Fibroblast of skin of right quadriceps (primary cell): ENCODE data around the gene ARSB.
"Not testable (repeated sequence)": the region's sequence is repeated elsewhere in the genome, so short reads cannot be mapped to it uniquely, and the experiment has no call there.

Experiments
- DNase-seq: peaks from one replicate; pipeline ENCODE4 v3.0.0-alpha.2; 2013

ARSB gene

DNA sequence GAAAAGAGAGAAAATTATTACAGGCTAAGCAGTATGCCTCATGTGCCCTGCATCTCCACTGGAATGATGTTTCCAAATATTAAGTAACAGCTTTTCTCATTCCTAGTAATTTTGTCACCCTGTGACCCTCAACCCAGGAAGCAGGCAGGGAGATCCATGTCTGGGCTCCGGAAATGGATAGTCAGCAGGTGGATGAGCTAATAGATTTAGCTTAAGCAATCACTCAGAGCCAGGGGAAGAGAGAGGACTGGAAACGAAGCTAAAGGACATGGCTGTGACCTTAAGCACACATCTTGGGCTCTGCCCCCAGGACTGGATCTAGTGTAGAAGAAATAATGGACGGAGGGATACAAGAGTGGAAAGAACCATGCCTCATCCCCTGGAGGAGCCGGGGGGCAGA, 89.5 kb downstream of the ARSB start:
- DNase-seq: no peak

DNA sequence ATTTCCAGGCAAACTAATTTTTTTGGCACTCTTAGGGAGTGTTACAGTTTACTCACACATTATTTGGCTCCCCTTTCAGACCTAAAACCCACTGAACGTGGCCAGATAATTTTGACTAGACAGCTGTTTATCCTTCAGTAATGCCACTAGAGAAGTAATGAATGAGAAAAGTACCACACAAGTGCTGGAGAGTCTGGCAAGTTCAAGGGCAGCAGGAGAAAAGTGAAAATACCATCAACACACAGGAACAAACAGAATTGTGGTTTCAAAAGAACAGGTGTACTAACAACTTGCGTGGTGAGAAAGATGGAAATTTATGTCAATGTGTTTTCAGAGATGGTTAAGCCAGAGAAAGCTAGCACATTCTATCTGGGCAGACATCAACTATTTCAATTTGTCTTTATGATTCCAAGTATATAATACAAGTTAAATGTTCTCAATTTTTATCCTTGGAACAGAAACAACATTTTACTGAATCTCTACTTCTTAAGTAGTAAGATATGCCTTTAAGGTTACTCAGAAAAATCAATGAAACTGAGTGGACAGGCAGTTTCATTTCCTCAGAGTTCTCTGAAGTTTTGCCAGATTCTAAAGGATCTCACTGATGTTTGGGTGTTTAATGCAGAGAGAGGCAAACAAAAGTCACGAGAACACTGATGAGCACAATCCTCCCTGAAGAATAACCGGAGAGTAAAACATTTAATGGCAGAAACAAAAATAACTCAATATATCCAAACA, 91.0 kb downstream of the ARSB start:
- no peak for DNase-seq

DNA sequence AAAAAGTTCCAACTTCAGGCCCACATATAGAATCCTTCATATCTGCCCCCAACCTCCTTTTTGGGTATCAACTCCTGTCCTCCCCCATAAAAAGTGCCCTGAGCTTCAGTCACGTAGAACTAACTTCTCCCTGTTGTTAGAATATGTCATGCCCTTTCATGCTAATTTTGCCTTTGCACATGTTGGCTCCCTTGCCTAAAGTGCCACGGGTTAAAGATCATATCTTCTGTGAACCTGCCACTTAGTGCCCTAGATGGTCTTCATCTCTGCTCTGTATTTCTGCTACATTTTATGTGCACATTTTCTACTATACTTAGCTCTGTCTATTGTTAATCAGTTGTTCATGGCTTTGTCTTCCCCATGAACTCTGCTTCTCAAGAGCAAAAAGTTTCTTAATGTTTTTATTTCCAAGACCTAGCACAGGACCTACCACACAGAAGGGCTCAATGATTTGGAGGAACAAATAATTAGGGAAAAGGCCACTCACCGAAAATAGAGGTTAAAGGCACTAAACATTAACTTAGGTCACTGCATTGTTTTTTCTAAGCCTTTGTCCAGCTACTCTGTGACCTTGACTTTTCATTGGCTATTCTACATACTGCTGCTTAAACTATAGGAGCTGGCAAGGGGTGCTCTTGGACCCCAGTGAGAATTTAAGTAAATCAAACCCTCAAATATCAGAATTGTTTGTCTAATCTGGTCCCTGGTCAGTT, 94.3 kb downstream of the ARSB start:
- no peak for DNase-seq

DNA sequence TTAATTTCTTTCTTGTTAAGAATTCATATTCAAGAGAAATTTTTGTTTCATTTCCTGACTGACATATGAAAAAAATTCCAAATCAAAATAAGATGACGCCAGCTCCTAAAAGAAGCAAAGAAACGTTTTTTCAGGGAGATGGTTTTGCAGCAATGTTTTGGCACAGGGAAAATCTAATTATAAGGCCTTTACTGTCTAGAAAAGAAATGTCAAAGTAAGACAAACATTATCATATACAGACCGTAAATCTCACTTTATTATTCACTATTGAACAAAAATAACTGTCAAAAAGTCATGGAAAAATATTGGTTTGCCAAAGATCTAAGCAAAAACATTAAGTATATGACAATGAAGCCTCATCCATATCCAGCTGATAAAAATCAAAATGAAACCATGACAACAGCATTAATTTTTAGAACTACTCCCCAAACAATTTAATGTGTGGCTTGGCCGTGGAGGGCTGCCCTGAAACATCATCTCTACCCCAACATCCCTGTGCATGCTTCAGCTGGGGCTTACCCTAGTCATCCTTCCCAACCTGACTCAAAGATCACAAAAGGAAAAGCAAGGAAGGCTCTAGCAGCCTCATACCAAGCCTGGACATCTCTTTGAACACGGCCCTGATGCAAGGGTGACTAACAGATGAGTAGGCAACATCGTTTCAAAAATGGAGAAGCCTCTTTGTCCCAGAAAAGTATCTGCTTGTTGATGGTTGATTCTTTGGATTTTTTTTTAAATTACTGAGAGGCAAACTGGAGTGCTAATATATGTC, 95.6 kb downstream of the ARSB start:
- peak; percentile 67 for DNase-seq

DNA sequence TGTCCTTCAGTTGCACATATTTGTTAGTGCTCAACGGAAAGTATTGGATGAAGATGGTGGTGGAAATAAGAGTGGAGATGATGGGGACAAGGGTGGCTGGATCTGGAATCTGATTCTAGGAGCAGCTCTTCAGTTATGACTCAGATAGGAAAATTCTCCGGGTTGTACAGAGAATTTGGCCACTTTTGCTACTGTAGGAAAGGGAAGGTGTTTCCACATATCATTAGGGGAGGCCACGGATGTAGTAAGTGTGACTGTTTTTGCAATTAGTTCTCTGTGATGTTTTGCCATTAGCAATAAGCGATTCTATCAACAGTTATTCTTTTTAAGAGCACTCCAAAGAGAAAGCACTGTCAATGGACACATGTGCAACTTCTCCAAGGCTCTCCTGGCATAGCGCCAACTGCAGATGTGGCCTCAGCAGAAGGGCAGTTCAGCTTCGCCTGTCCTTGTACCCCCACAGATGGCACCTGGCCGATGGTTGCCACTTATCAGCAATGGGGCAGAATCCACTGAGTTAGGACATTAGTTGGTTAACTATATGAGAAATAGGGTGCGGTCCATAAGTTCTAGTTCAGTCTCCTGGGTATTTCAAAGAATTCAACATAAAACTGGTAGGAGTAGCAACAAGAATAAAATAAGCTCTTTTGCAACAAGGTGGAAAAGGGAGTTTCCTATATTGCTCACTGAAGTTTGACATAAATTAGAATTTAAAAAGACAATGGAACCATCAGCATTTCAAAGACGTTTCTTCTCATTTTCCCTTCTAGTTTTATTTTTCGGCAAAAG, 96.3 kb downstream of the ARSB start:
- no peak for DNase-seq

DNA sequence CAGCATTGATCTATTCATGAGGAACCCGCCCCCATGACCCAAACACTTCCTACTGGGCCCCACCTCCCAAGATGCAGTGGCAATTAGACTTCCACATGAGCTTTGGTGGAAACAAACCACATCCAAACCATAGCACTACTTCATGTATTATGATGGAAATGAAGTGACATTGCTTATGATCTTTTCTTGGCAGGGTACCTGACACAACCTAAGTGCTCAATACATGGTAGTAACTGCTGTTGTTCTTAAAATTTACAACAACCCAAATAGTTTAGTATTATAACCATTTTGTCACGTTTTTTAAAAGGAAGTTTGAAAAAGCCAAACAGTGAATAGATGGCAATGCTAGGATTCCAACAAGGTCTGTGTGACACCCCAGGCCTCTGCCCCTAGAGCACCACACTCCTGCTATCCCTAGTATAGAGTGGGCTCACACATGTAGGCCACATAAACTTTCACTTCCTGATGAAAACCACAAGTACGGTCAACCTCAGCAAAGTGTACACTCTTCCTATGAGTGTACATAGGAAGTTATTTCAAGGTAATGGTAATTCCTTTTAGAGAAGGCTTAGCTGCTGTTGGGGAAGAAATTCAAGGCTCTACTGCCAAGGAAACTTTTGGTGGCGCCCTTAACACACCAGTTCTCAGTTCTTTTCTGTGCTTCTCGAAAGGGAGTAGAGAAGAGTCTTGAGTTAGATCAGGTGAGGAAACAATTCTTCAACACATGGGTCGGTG, 97.6 kb downstream of the ARSB start:
- DNase-seq: no peak

DNA sequence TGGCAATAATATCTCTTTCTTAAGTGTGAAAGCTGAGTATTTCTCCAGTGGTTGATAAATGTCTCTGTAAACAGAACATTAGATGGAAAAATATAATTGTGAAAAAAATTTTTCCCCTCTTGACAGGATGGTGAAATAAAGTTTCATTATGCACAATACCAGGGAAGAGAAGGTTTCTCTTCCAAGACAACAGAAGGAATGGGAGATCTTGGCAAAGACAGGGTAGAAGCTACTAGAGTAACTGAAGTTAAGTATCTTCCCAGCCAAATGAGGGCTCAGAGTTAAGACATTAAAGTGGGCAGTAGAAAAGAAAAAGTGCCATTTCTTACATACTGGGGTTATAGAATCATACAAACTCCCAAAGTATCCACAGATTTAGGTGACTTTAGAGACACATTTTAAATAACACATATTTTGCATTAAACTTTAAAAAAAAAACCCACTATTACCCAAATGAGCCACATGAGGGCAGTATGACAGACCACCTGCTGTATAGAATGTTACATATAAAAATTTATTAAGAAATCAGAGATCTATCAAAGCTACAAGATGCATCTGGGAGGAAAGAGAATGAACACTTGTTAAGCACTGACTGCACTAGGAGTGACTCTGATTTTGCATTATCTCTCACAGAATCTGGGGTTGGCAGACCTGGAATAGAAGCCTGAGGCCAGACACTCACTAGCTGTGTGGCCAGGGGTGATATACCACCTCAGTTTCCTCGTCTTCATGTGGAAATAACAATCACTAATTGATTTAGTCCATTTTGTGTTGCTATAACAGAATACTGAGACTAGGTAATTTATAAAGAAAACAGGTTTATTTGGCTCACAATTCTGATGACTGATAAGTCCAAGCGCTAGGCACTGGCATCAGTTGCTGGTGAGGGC, 98.5 kb downstream of the ARSB start:
- no peak for DNase-seq

DNA sequence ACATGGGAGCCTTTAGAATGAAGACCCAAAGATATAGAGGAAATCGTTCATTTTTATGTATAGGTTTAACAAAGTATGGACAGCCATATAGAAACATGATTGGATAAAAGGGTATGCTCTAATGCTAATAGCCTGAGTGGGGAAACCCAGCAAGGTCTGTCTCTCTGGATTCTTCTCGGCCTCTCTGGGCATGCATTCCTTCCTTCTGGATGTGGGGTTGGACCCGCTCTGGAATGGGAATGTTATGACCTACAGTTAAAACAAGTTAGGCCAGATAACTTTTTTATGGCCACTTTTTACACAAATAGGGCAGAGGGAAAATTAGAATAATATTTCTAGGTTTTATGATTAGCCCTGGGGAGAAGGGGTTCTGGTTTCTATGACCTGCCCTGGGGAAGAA, 103.2 kb downstream of the ARSB start:
- DNase-seq: no peak

DNA sequence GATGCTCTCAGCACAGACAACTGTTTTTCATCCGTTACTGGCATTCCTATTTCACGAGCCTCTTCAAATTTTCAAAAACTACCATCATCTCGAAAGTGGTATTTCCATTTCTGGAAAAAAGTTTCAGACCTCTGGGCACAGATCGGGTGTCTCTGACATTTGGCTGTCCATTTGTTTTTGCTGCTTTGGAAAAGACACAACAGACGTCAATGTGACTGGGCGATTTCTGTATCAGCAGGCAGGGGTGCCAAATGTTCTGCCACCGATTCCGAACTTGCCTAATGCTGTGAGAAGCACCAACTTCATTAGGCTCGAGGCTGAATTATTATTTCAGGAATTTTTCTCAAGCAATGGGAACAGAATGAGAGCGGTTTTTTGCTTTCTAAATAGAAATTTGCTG, 105.6 kb downstream of the ARSB start:
- no peak for DNase-seq

DNA sequence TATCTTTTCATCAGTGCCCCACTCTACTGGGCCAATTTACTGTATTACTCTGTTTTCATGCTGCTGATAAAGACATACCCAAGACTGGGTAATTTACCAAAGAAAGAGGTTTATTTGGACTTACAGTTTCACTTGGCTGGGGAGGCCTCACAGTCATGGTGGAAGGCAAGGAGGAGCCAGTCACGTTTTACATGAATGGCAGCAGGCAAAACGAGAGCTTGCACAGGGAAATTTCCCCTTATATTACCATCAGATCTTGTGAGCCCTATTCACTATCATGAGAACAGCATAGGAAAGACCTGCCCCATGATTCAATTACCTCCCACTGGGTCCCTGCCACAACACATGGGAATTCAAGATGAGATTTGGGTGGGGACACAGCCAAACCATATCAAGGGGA, 119.0 kb downstream of the ARSB start:
- DNase-seq: not testable (repeated sequence)

DNA sequence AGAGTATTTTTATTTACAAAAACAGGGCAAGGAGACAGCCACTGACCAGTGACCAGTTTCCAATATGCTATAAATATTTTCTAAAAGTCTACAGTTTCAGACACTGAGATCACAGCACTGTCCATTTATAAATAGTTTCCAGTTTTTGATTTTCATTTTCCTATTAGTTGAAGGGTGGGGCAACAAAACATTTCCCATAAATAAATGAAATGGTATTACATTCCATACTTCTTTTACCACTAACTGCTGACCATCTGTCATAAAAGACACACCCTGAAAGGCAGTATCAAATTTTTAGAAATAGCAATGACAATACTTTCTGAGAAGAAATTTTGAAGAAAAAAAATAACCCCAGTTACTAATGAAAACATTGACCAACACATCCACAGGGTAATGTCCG, 126.7 kb downstream of the ARSB start:
- no peak for DNase-seq

DNA sequence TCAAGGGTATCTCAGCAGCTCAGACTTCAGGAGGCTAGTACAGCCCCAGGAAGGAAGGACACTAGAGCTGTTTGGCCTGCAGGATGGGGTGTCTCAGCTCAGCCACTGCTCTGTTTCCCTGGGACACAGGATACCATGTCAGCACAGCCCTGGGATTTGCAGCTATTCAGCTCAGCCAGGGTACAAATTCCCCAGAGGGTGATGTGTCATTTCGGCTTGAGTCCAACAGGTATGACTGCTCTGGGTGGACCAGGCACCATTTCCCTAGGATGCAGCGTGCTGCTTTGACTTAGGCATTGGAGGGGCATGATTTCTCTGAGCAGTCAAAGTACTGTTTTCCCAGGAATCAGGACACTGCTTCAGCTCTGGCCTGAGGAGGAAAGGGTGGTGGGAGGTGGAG, 130.1 kb downstream of the ARSB start:
- no peak for DNase-seq

DNA sequence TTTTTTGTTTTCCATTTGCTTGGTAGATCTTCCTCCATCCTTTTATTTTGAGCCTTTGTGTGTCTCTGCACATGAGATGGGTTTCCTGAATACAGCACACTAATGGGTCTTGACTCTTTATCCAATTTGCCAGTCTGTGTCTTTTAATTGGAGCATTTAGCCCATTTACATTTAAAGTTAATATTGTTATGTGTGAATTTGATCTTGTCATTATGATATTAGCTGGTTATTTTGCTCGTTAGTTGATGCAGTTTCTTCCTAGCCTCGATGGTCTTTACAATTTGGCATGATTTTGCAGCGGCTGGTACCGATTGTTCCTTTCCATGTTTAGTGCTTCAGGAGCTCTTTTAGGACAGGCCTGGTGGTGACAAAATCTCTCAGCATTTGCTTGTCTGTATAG, 133.2 kb downstream of the ARSB start:
- DNase-seq: not testable (repeated sequence)

DNA sequence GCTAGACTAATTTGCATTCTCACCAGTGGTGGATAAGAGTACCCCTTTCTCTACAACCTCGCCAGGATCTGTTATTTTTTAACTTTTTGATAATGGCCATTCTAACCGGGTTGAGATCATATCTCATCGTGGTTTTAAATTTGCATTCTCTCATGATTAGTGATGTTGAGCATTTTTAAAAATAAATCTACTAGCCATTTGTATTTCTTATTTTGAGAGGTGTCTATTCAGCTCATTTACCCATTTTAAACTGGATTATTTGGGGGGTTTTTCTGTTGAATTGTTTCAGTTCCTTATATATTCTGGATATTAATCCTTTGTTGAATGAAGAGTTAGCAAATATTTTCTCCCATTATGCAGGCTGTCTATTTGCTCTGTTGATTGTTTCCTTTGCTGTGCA, 139.6 kb downstream of the ARSB start:
- DNase-seq: no peak

DNA sequence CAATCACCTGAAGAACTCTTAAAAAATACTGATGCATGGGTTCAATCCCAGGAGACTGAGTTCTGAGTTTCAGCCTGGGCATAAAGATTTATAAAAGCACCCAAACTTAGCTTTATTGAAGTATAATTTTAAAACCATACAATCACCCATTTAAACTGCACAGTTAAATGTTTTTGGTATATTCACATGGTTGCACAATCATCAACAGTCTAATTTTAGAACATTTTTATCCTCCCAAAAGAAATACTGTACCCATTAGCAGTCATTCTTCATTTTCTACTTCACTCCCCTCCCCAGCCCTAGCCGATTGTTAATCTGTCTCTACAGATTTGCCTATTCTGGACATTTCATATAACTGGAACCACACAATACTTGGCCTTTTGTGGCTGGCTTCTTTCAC, 141.7 kb downstream of the ARSB start:
- no peak for DNase-seq

DNA sequence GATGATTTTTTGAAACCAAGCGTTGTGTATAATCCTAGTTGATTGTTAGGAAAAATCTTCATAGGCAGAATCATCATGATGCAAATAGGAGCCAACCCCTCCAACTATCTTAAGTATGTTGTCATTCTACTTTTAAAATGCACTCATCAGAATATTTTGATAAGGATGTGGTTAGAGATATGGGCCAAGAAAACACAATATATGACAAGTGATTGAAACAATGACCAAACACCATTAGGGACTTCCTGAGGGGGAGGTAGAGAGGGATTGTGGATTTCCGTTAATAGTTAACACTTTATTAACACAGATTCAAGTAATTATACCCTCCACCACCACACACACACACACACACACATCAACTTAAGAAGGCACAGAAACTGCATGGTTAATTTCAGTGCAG, 143.3 kb downstream of the ARSB start:
- no peak for DNase-seq

DNA sequence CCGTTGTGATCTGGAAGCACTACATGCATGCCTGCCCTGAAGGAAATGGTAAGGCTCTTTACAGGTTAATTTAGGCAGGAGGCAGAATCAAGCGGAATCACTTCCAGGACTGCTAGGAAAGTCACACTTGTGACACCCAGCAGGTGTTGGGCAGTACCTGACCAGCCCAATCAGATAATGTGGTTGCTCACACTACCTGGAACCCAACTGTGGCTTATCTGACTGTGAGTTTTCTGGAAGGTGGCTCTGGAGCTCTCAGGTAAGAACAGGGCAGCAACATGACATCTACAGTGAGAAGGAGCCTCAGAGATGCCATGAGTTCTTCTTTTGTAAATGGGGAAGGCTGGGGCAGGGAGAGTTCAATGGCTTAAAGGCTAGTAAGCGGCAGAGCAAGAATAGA, 146.4 kb downstream of the ARSB start:
- DNase-seq: no peak

DNA sequence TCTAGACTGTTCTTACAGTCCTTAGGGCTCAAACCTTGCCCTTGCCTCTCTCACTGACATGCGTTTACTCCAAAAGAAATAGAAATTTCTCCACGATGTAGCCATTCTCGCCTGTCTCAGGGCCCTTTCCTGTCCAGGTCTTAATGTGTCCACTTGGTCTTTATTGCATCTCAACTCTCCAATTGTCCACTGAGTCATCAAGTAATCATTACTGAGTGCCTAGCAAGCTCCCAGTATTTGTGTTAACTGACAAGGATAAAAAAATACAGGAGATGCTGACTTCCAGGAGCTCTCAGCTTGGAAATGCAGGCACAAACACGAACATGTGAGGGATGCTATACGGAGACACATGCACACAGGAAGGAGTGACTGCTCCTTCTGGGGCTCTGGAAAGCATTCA, 147.3 kb downstream of the ARSB start:
- no peak for DNase-seq

DNA sequence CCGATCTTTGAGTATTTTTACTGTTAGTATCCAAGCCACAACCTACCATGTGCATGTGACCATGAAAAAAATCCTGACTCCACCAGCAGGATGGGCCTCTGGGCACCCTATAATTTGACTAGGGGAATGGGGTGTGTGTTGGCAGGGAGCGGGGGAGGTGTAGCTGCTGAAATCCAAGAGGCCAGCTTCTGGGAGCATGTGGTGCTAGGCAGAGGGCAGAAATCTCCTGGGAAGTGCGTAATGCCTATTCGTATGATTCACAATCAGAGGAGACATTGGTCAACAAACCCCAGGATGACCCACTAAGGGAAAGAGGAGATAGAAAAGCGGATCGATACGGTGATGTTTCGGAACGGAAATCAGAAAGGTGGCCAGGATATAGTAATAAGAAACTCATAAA, 149.9 kb downstream of the ARSB start:
- no peak for DNase-seq

DNA sequence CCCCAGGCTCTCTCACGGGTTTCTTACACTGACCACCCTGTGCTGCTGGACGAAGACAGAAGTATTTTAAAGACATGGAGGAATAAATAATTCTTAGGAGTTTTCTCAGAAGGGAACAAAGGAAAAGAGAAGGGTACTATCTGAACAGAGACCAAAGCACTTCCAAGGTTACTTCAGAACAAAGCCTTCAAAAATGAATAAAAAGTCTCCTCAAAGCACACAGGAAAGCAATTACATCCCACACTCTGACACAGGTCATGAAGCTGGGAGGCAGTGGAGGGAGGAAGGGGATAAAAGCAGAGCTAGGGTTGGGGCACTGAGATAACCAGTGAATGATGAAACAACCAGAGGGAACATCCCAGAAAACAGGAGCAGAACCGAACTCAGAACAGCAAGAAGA, 151.8 kb downstream of the ARSB start:
- DNase-seq: no peak

DNA sequence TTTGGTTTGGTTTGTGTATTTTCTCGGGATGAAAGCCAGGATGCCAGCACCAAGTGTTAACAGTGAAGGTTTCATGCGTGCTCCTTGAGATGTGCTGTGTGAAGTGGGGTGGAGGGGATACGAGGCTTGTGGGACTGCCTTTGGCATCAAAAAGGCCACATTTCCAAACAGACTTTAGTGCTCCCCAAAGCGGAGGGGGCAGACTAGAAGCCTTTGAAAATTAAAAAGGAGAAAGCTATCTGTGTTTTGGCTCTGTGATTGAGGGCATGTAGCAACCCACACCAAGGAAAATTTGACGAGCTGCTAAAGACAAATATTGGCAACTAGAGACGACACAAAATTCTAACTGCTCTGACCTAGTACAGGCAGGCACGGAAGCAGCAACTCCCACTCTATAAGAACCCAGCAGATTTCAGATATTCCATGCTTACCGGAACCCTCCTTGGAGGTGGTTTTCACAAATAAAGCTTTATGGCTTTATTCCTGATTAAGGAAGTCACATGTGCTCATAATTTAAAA, 154.5 kb downstream of the ARSB start:
- no peak for DNase-seq
